NCI-H2227 (cell line): ENCODE measurements around the gene ZSCAN2.
"Not testable (repeated sequence)": the region's sequence is repeated elsewhere in the genome, so short reads cannot be mapped to it uniquely, and the experiment has no call there.

Experiments used
- DNase-seq: peaks from one replicate; lab custom pipeline; 2025; ENCODE audit not compliant: unreplicated experiment; lab: John Stamatoyannopoulos, UW

The ZSCAN2 gene

GRCh38 chr15:84600687-84601554 lies at the start of gene ZSCAN2:
ZSCAN2 (plus strand) TSS chr15:84601009; CDS start chr15:84603928, 2,919 bp downstream.
- peak; percentile 94 for DNase-seq

- DNase-seq, result not testable (repeated sequence)
These were observed 49.2 kb upstream of the ZSCAN2 start for GRCh38 chr15:84551624-84552023.

GRCh38 chr15:84552896-84553295 lies 47.9 kb upstream of the ZSCAN2 start:
- no peak for DNase-seq

GRCh38 chr15:84556690-84557089 lies 44.1 kb upstream of the ZSCAN2 start:
- DNase-seq, result not testable (repeated sequence)

- not testable (repeated sequence) for DNase-seq
These were observed 32.8 kb upstream of the ZSCAN2 start for GRCh38 chr15:84568021-84568420.

GRCh38 chr15:84570164-84570735 lies 30.6 kb upstream of the ZSCAN2 start:
- DNase-seq, result peak; percentile 28

- DNase-seq, result no peak
These were observed 28.6 kb upstream of the ZSCAN2 start for GRCh38 chr15:84572231-84572630.

- no peak for DNase-seq
These were observed 25.3 kb upstream of the ZSCAN2 start for GRCh38 chr15:84575493-84575892.

GRCh38 chr15:84577891-84578290 lies 22.9 kb upstream of the ZSCAN2 start:
- DNase-seq, result not testable (repeated sequence)

- not testable (repeated sequence) for DNase-seq
These were observed 21.5 kb upstream of the ZSCAN2 start for GRCh38 chr15:84579261-84579721.

- not testable (repeated sequence) for DNase-seq
These were observed 19.0 kb upstream of the ZSCAN2 start for GRCh38 chr15:84581676-84582428.

GRCh38 chr15:84582583-84583157 lies 18.1 kb upstream of the ZSCAN2 start:
- DNase-seq, result no peak

GRCh38 chr15:84583921-84584320 lies 16.9 kb upstream of the ZSCAN2 start:
- not testable (repeated sequence) for DNase-seq

GRCh38 chr15:84586696-84587095 lies 14.1 kb upstream of the ZSCAN2 start:
- DNase-seq, result no peak

- DNase-seq, result peak; percentile 90
These were observed 12.5 kb upstream of the ZSCAN2 start for GRCh38 chr15:84588053-84588874.

- no peak for DNase-seq
These were observed 10.4 kb upstream of the ZSCAN2 start for GRCh38 chr15:84590406-84590805.

GRCh38 chr15:84591815-84592214 lies 9.0 kb upstream of the ZSCAN2 start:
- DNase-seq, result no peak

GRCh38 chr15:84594617-84595290 lies 6.1 kb upstream of the ZSCAN2 start:
- no peak for DNase-seq

GRCh38 chr15:84595660-84596059 lies 5.1 kb upstream of the ZSCAN2 start:
- no peak for DNase-seq

GRCh38 chr15:84597296-84597695 lies 3.5 kb upstream of the ZSCAN2 start:
- no peak for DNase-seq
